Hepatocyte (in vitro differentiated cells): Measurements from ENCODE around the gene KRT76. TPM values are rescaled to one million over a fixed set of nuclear protein-coding genes. Genes with fewer than 3 reads are reported as not detected.

Experiments used
- DNase-seq: peaks from one replicate; pipeline ENCODE4 v3.0.0-alpha.2; 2016; ENCODE audit warnings: low spot score
- H2AFZ ChIP-seq: fragments of 200-600 bp; sonication (generic); 2 replicates; pipeline ENCODE4 v1.6.0; 2016; ENCODE audit warnings: antibody characterized with exemption, mild to moderate bottlenecking
- H3K27ac ChIP-seq: fragments of 200-600 bp; sonication (generic); 2 replicates; pipeline ENCODE4 v1.5.1; 2016; ENCODE audit warnings: mild to moderate bottlenecking
- H3K27me3 ChIP-seq: fragments of 200-600 bp; sonication (generic); 2 replicates; pipeline ENCODE4 v1.6.1; 2016
- H3K36me3 ChIP-seq: fragments of 200-600 bp; sonication (generic); replicated peaks from 2 replicates; pipeline ENCODE4 v1.5.1; 2016; ENCODE audit warnings: low read depth; ENCODE audit not compliant: insufficient read depth
- H3K4me1 ChIP-seq: fragments of 200-600 bp; sonication (generic); 2 replicates; pipeline ENCODE4 v1.5.1; 2016; ENCODE audit warnings: mild to moderate bottlenecking, moderate library complexity; ENCODE audit not compliant: insufficient read depth
- H3K4me2 ChIP-seq: fragments of 200-600 bp; sonication (generic); 2 replicates; pipeline ENCODE4 v1.6.0; 2016
- H3K4me3 ChIP-seq: fragments of 200-600 bp; sonication (generic); 2 replicates; pipeline ENCODE4 v1.5.1; 2016; ENCODE audit warnings: mild to moderate bottlenecking
- H3K79me2 ChIP-seq: fragments of 200-600 bp; sonication (generic); 2 replicates; pipeline ENCODE4 v1.6.0; 2017; ENCODE audit warnings: mild to moderate bottlenecking
- H3K9me2 ChIP-seq: fragments of 200-600 bp; sonication (generic); replicated peaks from 2 replicates; pipeline ENCODE4 v1.6.0; 2017; ENCODE audit warnings: mild to moderate bottlenecking; ENCODE audit not compliant: insufficient read depth
- H3K9me3 ChIP-seq: fragments of 200-600 bp; sonication (generic); 2 replicates; pipeline ENCODE4 v1.5.1; 2016; ENCODE audit warnings: low read depth, mild to moderate bottlenecking
- H4K20me1 ChIP-seq: fragments of 200-600 bp; sonication (generic); 2 replicates; pipeline ENCODE4 v1.6.0; 2016; ENCODE audit warnings: mild to moderate bottlenecking; ENCODE audit not compliant: insufficient read depth, poor library complexity, severe bottlenecking
- CTCF ChIP-seq: fragments of 200-600 bp; sonication (generic); IDR thresholded peaks from 2 replicates; pipeline ENCODE4 v1.5.1; 2016; ENCODE audit warnings: antibody characterized with exemption, mild to moderate bottlenecking; ENCODE audit not compliant: poor library complexity
- EZH2 ChIP-seq: fragments of 200-600 bp; sonication (generic); IDR thresholded peaks from 2 replicates; pipeline ENCODE4 v1.6.1; 2016; ENCODE audit warnings: antibody characterized with exemption, mild to moderate bottlenecking, borderline replicate concordance
- EZH2phosphoT487 ChIP-seq: fragments of 200-600 bp; sonication (generic); IDR thresholded peaks from one replicate; pipeline ENCODE4 v1.6.1; 2018; ENCODE audit warnings: antibody characterized with exemption, mild to moderate bottlenecking, low read depth, moderate library complexity; ENCODE audit not compliant: unreplicated experiment, severe bottlenecking
- WGBS: methylation state at CpG from one replicate; pipeline ENCODE4 v1.1.6; 2016; ENCODE audit warnings: low lambda C conversion rate; ENCODE audit errors: missing lambda C conversion rate; 5-methylcytosine and 5-hydroxymethylcytosine counted together
- polyA plus RNA-seq: library from polyadenylated mRNA; unstranded; fragments of >200 nt; fragmentation: Nextera tagmentation; extraction: Ambion mirVana; gene quantifications from 2 replicates; pipeline ENCODE4 v1.2.1, GENCODE V29; 2016
- total RNA-seq: library from RNA; depleted of rRNA; stranded (reverse); fragments of >200 nt; gene quantifications from 2 replicates; pipeline ENCODE4 v1.2.3, GENCODE V29; 2014

KRT76 gene
- total and polyA plus RNA-seq, 2 experiments from 2014 or later, result not detected

GRCh38 chr12:52806821-52807543, 29.8 kb upstream of the KRT76 start:
- no peaks in the 10 kb centered on the region for H3K79me2 ChIP-seq
- H3K27me3 ChIP-seq, result peaks cover 13% of the 10 kb centered on the region
- TF ChIP-seq EZH2, result no peak
- no peak for TF ChIP-seq EZH2phosphoT487
- no peak for TF ChIP-seq CTCF
- no peaks in the 10 kb centered on the region for H3K9me2 ChIP-seq
- WGBS, result 92% methylated on average over 11 of the region's 11 CpGs
- no peaks in the 10 kb centered on the region for H3K9me3 ChIP-seq
- no peak overlapping the region for H2AFZ ChIP-seq
- no peaks in the 10 kb centered on the region for H3K4me1 ChIP-seq
- no peak overlapping the region for H3K4me2 ChIP-seq
- H3K36me3 ChIP-seq, result no peaks in the 10 kb centered on the region
- H3K27ac ChIP-seq, result no peak overlapping the region
- no peak overlapping the region for H3K4me3 ChIP-seq
- DNase-seq, result no peak
- H4K20me1 ChIP-seq, result no peaks in the 10 kb centered on the region

DNA sequence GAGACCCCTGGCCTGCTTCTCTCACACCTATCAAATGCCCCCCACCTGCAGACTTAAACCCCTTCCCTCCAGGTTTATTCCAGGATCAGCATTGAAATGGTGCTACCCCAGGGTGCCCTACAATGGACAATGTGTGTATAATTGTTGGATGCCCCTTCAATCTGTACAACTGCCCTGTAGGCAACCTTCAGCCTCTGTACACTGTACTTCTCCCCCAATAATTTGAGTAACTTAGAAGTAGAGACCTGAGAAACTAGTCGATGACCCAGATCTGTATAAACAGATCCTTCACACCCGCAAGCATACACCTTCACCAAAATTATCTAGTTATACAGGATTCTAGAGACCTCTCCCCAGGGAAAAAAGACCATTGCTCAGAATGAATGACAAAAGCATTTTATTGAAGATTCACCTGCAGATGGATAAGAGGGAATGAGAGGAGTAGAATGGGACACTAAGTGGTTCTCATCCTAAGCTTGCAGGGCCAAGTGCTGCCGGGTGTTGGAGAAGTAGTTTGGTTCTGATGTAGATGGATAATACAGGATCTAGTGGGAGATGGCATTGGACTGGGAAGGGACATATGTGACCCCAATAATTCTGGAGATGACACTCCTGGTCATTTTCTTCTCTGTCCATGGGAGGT, 29.1 kb upstream of the KRT76 start:
- H3K9me3 ChIP-seq, result no peaks in the 10 kb centered on the region
- TF ChIP-seq EZH2phosphoT487 (no peak), CTCF (no peak), EZH2 (no peak)
- no peak for DNase-seq

DNA sequence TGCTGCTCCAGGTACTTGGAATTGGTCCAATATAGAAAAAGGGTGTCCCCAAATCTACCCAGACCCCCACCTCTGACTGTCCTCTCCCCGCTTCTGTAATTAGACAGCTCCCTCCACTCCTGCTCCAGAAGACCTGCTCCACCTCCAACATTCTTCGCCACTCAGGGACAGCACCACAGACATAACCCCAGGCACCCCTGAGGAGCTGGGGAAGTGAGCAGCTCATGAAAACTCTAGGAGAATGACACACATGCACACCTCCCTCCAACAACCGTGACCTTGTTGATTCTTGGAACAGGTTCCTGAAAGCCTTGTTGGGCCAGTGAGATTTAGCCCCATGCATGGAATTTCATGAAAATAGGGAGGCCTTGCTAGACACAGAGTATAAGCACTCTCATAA, 28.6 kb upstream of the KRT76 start:
- no peak overlapping the region for H2AFZ ChIP-seq
- H3K79me2 ChIP-seq, result no peaks in the 10 kb centered on the region
- H3K9me2 ChIP-seq, result no peaks in the 10 kb centered on the region
- 74% methylated on average over 3 of the region's 3 CpGs for WGBS
- H3K27me3 ChIP-seq, result peaks cover 11% of the 10 kb centered on the region
- H3K36me3 ChIP-seq, result no peaks in the 10 kb centered on the region
- no peaks in the 10 kb centered on the region for H3K9me3 ChIP-seq
- no peak overlapping the region for H3K4me2 ChIP-seq
- H3K4me1 ChIP-seq, result no peaks in the 10 kb centered on the region
- TF ChIP-seq EZH2, result no peak
- H3K4me3 ChIP-seq, result no peak overlapping the region
- no peak for DNase-seq
- no peaks in the 10 kb centered on the region for H4K20me1 ChIP-seq
- no peak overlapping the region for H3K27ac ChIP-seq

More for the DNA sequence above, 29.1 kb upstream of the KRT76 start:
- H2AFZ ChIP-seq, result no peak overlapping the region
- H4K20me1 ChIP-seq, result no peaks in the 10 kb centered on the region
- H3K4me3 ChIP-seq, result no peak overlapping the region
- no peak overlapping the region for H3K27ac ChIP-seq
- H3K36me3 ChIP-seq, result no peaks in the 10 kb centered on the region
- WGBS, result 96% methylated on average over 3 of the region's 3 CpGs
- no peaks in the 10 kb centered on the region for H3K79me2 ChIP-seq
- H3K4me2 ChIP-seq, result no peak overlapping the region
- H3K4me1 ChIP-seq, result no peaks in the 10 kb centered on the region
- H3K9me2 ChIP-seq, result no peaks in the 10 kb centered on the region
- peaks cover 11% of the 10 kb centered on the region for H3K27me3 ChIP-seq

- Histone ChIP-seq H3K4me3 (no peak overlapping the region), H4K20me1 (no peaks in the 10 kb centered on the region), H3K9me2 (no peaks in the 10 kb centered on the region), H3K4me1 (no peaks in the 10 kb centered on the region), H3K79me2 (no peaks in the 10 kb centered on the region), H3K4me2 (no peak overlapping the region), H3K27ac (no peak overlapping the region), H3K27me3 (peaks cover 11% of the 10 kb centered on the region), H3K9me3 (no peaks in the 10 kb centered on the region), H3K36me3 (no peaks in the 10 kb centered on the region), H2AFZ (no peak overlapping the region)
- DNase-seq, result no peak
- TF ChIP-seq EZH2phosphoT487 (no peak), EZH2 (no peak), CTCF (no peak)
- 24% methylated on average over 1 of the region's 1 CpG for WGBS
These were observed 27.9 kb upstream of the KRT76 start for GRCh38 chr12:52805000-52805399.
